GM20000 (cell line): Measurements from ENCODE around the gene SRSF8.

Experiments used
- DNase-seq: peaks from one replicate; pipeline ENCODE4 v3.0.0; 2012; ENCODE audit warnings: low spot score
- TF ChIP-seq, protein P1 (sequence below): IDR thresholded peaks from 2 replicates; pipeline ENCODE4 v1.5.1; 2012; ENCODE audit warnings: mild to moderate bottlenecking, control low read depth; ENCODE audit errors: extremely low read depth, missing control alignments

The SRSF8 gene

DNA sequence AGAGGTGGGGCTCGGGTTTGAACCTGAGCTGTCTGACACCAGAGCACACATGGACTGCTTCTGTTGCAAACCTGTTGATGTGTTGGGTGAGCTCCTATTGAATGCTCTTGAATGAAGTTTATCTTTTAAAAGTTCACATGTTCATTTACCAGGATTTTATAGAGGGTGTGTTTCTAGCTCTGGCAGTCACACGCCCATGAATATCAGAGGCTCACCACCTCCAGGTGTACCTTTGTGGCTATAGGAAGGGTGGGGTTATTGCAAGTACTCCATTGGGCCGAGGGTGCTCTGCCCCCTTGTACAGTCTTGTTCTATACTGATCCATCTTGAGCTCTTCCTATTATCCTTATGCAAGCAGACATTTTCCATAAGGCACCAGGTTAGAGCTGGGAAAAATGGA is 32.1 kb downstream of the SRSF8 start:
- no peak for DNase-seq
- TF ChIP-seq, protein P1, sequence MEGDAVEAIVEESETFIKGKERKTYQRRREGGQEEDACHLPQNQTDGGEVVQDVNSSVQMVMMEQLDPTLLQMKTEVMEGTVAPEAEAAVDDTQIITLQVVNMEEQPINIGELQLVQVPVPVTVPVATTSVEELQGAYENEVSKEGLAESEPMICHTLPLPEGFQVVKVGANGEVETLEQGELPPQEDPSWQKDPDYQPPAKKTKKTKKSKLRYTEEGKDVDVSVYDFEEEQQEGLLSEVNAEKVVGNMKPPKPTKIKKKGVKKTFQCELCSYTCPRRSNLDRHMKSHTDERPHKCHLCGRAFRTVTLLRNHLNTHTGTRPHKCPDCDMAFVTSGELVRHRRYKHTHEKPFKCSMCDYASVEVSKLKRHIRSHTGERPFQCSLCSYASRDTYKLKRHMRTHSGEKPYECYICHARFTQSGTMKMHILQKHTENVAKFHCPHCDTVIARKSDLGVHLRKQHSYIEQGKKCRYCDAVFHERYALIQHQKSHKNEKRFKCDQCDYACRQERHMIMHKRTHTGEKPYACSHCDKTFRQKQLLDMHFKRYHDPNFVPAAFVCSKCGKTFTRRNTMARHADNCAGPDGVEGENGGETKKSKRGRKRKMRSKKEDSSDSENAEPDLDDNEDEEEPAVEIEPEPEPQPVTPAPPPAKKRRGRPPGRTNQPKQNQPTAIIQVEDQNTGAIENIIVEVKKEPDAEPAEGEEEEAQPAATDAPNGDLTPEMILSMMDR: no peak

DNA sequence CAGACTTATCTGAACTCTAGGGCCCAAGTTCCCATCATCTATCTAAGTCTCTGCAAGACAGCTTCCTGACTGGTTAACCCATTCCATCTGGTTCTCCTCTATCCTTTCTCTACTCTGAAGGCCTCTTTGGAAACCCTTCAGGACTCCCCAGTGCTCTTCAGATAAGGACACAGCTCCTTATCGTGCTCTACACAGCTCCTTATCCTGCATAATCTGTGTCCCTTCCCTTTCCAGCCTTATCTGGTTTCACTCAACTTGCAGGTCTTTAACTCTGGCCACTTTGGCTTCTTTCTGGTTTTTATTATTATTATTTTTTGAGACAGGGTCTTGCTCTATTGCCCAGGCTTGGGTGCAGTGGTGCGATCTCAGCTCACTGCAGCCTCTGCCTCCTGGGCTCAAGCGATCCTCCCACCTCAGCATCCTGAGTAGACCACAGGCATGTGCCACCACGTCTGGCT is 33.5 kb downstream of the SRSF8 start:
- TF ChIP-seq, protein P1: no peak
- no peak for DNase-seq

DNA sequence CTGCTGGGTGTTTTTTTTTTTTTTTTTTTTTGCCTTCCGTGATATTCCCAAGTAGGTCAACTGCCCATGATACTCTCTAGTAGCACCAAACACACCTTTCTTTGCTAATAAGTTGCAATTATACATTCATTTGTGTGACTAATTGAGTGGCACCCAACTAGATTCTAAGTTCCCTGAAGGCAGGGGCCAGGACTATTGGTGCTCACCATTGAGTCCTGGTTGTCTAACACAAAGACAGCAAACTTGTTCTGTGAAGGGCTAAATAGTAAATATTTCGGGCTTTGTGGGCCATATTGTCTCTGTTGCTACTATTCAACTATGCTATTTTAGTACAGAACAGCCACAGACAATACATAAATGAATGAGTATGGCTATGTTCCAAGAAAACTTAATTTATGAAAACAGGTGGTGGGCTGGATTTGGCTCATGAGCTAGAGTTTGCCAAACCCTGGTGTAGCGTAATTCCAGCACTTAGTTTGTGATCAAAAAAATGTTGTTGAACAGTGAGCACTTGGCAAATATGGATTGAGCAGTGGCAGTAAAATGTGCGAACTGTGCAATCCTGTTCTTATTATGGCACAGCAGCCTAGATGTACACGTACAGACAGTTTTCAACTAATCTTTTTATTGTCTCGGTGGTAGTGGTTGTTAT is 34.3 kb downstream of the SRSF8 start:
- DNase-seq: no peak
- TF ChIP-seq, protein P1: no peak

DNA sequence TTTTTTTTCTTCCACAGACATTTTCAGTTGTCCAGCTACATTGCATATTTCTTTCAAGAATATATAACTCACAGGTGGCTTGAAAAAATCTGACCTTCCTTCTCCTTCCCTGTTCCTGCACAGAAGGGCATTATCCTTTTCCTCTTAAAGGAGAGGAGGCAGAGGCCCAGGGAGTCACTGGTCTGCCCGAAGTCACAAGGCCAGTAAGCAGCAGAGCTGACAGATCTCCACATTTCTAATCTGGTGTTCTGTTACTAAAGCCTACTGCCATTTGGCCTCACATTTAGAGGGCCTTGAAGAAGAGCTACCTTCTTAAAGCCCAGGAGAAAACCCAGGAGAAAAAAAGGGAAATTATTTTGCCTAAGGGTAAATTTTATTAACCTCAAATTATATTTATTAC is 35.2 kb downstream of the SRSF8 start:
- no peak for DNase-seq
- TF ChIP-seq, protein P1: no peak

DNA sequence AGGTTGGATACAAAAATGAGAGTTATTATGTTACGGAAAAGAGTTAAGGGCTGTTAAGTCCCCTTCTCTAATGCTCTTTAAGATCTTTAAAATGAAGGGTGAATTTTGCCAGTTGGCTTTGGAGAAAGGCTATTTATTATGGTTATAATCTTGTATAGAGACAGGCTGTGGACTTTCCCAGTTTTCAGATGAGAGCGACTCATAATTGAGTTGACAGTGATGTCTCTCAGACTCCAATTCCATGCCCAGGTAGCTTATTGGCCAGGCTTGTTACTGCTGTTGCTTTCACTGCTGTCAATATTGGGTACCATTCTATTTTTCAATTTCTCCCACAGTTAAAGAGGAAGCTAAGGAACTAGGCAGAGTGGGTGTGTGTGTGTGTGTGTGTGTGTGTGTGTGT is 36.0 kb downstream of the SRSF8 start:
- TF ChIP-seq, protein P1: no peak
- DNase-seq: no peak

DNA sequence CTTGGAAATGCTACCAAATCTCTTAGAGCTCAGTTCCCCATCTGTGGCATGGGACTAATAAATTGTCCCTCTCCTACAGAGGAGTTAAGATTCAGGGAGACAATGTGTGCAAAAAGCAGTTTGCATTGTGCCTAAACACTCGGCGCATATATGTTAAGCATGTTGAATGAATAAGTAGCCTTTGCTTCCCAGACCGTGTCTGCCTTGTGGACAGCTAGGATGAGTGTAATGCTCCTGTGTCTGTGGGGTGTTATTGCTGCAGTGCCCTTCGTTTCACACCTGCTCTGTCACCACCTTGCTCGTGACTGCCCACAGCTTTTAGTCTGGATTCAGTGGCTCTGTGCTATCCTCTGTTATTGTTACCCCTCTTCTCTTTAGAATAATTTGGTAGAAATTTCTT is 37.0 kb downstream of the SRSF8 start:
- DNase-seq: no peak
- TF ChIP-seq, protein P1: no peak

DNA sequence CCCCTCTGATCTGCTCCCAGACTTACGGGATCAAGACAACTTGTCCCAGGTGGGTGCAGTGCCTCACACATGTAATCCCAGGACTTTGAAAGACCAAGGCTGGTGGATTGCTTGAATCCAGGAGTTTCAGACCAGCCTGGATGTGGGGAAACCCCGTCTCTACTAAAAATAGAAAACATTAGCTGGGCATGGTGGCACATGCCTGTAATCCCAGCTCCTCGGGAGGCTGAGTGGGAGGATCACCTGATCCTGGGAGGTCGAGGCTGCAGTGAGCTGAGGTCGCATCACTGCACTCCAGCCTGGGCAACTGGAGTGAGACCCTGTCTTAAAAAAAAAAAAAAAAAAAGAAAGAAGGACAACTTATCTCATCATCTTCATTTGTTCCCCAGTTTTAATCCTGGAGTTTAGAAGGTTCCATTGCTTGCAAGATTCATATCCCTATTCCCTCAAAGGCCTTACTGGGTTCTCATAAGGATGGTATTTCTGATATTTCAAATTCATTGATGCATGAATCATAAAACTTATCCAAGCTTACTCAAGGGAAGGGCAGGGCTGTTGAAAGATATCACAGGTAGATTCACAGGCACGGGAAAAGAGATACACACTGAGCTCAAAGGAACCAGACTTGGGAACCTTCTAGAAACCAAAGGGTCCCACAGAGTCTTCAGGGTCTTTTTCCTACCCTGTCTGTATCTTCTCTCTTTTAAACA is 37.6 kb downstream of the SRSF8 start:
- DNase-seq: no peak

More for the DNA sequence above, 37.6 kb downstream of the SRSF8 start:
- TF ChIP-seq, protein P1: no peak
